Colonic mucosa (tissue), 4 donors: ENCODE results near the gene DTNB. TPM values are rescaled to one million over a fixed set of nuclear protein-coding genes. Genes with fewer than 3 reads are reported as not detected.

Experiments
- DNase-seq: peaks from one replicate; pipeline ENCODE4 v3.0.0-alpha.2; 2020
- H3K27ac ChIP-seq: fragments of 200-600 bp; one replicate; pipeline ENCODE4 v1.8.0; 2021
- H3K27me3 ChIP-seq: fragments of 200-600 bp; one replicate; pipeline ENCODE4 v1.8.0; 2021
- H3K36me3 ChIP-seq: fragments of 200-600 bp; one replicate; pipeline ENCODE4 v1.8.0; 2021
- H3K4me1 ChIP-seq: fragments of 200-600 bp; one replicate; pipeline ENCODE4 v1.8.0; 2021; ENCODE audit warnings: mild to moderate bottlenecking
- H3K4me3 ChIP-seq: fragments of 200-600 bp; one replicate; pipeline ENCODE4 v1.8.0; 2021
- H3K9ac ChIP-seq, 2 donors: one replicate each; pipeline ENCODE4 v1.7.0; 2013; ENCODE audit warnings: control low read depth in 2 of 2, low read depth in 2 of 2, low read length in 2 of 2
- H3K9me3 ChIP-seq: fragments of 200-600 bp; one replicate; pipeline ENCODE4 v1.8.0; 2021
- intact Hi-C: fragments of 100-400 bp; cut with DNase I; formaldehyde crosslinking; loops from one replicate; pipeline ENCODE4 v1.14.1; 2022
- total RNA-seq, 2 donors: library from RNA; stranded (reverse); fragmentation: NEBNext Ultra II Directional in 1 of 2; extraction: Animal tissue kit (Norgen Biotek cat#: 25700) in 1 of 2; gene quantifications; one replicate each; pipeline ENCODE4 v1.2.1, GENCODE V29; 2021
- TF ChIP-seq, protein P1 (sequence below): fragments of 200-600 bp; IDR thresholded peaks from one replicate; pipeline ENCODE4 v1.8.0; 2022; ENCODE audit warnings: antibody characterized with exemption, mild to moderate bottlenecking
- donor health status: healthy.
- donor health status: DM: no; HTN: no; CAD: no.
- donor health status: DM: no; HTN: no; CAD: no.

The DTNB gene
- total RNA-seq, 2 donors from 2014 or later, result 5.2 to 9.3 TPM

DNA sequence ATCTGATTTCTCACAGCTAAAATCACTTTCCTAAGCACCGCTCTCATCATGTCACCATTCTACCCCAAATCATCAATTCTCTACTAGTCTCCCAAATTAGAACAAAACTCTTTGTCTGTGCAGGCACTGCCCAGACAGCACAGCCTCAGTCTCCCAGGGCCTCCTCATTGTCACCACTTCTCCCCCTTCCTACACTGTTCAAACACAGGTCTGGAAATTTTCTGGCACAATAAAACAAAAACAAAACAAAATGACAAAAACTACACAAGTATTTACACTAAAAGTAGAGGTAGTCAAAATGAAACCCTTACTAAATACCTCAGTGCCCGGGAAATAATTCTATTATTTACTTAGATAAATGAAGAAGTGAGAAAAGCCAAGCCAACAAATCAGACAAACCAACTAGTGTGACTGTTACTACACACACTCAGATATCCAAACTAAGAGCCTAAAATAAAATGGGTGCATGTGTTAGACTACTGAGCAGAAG lies 175.4 kb downstream of the DTNB start:
- intact Hi-C loops, result no loop called here
- H3K9ac ChIP-seq, result no peak overlapping the region
- H3K4me1 ChIP-seq, result no peaks in the 10 kb centered on the region
- no peak for DNase-seq
- TF ChIP-seq, protein P1, sequence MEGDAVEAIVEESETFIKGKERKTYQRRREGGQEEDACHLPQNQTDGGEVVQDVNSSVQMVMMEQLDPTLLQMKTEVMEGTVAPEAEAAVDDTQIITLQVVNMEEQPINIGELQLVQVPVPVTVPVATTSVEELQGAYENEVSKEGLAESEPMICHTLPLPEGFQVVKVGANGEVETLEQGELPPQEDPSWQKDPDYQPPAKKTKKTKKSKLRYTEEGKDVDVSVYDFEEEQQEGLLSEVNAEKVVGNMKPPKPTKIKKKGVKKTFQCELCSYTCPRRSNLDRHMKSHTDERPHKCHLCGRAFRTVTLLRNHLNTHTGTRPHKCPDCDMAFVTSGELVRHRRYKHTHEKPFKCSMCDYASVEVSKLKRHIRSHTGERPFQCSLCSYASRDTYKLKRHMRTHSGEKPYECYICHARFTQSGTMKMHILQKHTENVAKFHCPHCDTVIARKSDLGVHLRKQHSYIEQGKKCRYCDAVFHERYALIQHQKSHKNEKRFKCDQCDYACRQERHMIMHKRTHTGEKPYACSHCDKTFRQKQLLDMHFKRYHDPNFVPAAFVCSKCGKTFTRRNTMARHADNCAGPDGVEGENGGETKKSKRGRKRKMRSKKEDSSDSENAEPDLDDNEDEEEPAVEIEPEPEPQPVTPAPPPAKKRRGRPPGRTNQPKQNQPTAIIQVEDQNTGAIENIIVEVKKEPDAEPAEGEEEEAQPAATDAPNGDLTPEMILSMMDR, result no peak
- no peaks in the 10 kb centered on the region for H3K27me3 ChIP-seq
- H3K9me3 ChIP-seq, result no peaks in the 10 kb centered on the region
- no peak overlapping the region for H3K4me3 ChIP-seq
- H3K36me3 ChIP-seq, result no peaks in the 10 kb centered on the region
- no peak overlapping the region for H3K27ac ChIP-seq

DNA sequence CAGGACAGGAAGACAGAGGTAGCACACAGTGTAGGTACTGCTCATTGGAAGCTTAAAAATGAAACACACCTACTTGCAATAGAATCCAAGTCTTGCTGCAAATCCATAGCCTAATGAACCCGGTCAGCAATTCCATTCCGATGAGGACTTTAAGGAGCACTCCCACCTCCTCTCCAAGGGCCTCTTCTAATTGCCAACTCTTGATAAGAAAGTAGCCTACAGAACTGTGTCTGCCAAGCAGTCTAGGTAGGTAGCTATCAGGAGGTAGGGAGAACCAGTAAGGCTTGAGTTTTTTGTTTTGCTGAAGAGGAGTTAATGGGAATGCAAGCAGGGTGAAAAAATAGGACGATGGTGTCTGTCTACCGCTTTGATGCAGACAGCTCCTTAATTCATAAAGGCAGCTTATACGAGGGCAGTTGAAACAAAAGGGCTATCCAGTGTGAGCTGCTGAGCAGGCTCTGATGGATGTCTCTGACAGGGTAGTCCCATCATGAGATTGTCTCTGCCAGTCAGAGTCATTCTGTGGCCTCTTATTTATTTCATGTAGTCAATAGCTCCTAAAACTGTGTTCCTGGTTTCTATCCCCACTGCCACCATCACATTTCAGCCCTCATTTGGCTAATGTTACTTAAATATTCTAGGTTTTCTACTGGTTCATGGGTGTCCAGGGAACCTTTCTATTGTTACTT lies 176.0 kb downstream of the DTNB start:
- no peaks in the 10 kb centered on the region for H3K36me3 ChIP-seq
- TF ChIP-seq, protein P1, result no peak
- no peaks in the 10 kb centered on the region for H3K9me3 ChIP-seq
- no peak overlapping the region for H3K4me3 ChIP-seq
- H3K9ac ChIP-seq, result no peak overlapping the region
- no peak overlapping the region for H3K27ac ChIP-seq
- H3K4me1 ChIP-seq, result no peaks in the 10 kb centered on the region
- DNase-seq, result no peak
- intact Hi-C loops, result no loop called here
- no peaks in the 10 kb centered on the region for H3K27me3 ChIP-seq

DNA sequence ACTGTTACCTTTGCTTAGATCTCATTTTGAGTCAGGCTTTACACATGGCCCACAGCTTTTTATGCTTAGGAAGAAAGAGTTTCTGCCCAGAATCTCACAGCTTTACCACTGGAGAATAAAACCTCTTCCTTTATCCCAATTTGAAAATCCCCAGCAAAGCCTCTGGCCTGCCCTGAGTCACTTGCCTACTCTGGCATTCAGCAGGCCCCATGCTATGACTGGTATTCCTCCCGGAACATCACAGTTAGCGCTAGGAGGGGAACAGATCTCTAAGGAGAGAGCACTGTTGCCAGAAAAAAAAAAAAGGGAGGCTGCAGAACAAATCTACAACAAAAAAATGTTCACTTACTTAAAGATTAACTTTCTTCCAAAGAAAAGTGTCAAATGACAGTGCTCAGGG lies 178.8 kb downstream of the DTNB start:
- intact Hi-C loops, result no loop called here
- TF ChIP-seq, protein P1, result no peak
- H3K9me3 ChIP-seq, result no peaks in the 10 kb centered on the region

DNA sequence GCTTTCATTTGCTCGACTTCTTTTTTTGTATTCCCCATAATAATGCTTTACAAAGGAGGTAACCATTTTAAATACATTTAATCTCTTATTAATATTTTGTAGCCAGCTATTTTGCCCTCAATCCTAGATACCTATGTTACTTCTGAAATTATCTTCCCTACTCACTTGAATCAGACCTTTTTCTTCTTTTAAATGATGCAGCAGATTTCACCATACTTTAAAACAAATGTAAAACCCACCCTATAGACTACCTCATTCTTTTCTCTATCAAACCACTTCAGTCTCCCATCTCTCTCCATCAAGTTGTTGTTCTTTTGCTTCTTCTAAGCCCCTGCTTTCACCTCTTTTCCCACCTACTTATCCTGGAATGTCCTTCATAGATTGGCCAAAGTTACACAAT lies 180.2 kb downstream of the DTNB start:
- Histone ChIP-seq H3K36me3 (no peaks in the 10 kb centered on the region), H3K27ac (no peak overlapping the region), H3K9me3 (no peaks in the 10 kb centered on the region), H3K4me1 (no peaks in the 10 kb centered on the region), H3K27me3 (no peaks in the 10 kb centered on the region), H3K4me3 (no peak overlapping the region), H3K9ac (no peak overlapping the region)
- TF ChIP-seq, protein P1, result no peak
- intact Hi-C loops, result no loop called here
- no peak for DNase-seq

More for the DNA sequence above, 178.8 kb downstream of the DTNB start:
- no peak overlapping the region for H3K9ac ChIP-seq
- H3K4me3 ChIP-seq, result no peak overlapping the region
- no peak for DNase-seq
- H3K4me1 ChIP-seq, result no peaks in the 10 kb centered on the region
- no peaks in the 10 kb centered on the region for H3K27me3 ChIP-seq
- no peak overlapping the region for H3K27ac ChIP-seq
- no peaks in the 10 kb centered on the region for H3K36me3 ChIP-seq

DNA sequence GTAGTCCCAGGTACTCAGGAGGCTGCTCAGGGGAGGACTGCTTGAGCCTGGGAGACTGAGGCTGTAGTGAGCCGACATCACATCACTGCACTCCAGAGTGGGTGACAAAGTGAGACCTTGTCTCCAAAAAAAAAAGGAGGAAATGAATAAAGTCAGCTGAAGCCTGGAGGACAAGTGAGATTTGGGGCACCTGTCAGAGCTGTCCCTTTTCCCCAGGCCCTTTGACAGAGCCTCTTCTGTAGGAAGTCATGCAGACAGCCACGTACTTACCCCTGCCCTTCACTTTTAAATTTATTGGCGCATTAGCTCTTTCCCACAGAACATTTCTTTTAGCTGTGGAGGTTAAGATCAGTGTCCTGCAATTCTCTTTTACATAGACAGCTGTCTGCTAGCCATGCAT lies 180.7 kb downstream of the DTNB start:
- intact Hi-C loops, result no loop called here
- TF ChIP-seq, protein P1, result no peak
- Histone ChIP-seq H3K9ac (no peak overlapping the region), H3K9me3 (no peaks in the 10 kb centered on the region), H3K27me3 (no peaks in the 10 kb centered on the region), H3K27ac (no peak overlapping the region), H3K4me3 (no peak overlapping the region), H3K36me3 (no peaks in the 10 kb centered on the region), H3K4me1 (no peaks in the 10 kb centered on the region)
- DNase-seq, result no peak
